ENCODE measurements around the gene MRC1. TPM values are rescaled to one million over a fixed set of nuclear protein-coding genes. Genes with fewer than 3 reads are reported as not detected.
A peak's percentile ranks its signal among the peaks of the same experiment; 100 is the strongest.

The MRC1 gene
- total RNA-seq, 6 donors from 2014 or later = 77.4 to 493 (median 121) TPM

- WGBS, 2 donors = 82 to 91% methylated on average over 1 of the region's 1 CpG
- no peak overlapping the region for H3K4me3 ChIP-seq
- DNase-seq (no peak), ATAC-seq (ENCODE audit: low FRiP score in 2 of 2) (no peak)
- H3K27ac ChIP-seq = no peak overlapping the region
- H3K27me3 ChIP-seq = no peaks in the 10 kb centered on the region
- H3K9me3 ChIP-seq = no peaks in the 10 kb centered on the region
- TF ChIP-seq POLR2AphosphoS5 (IDR thresholded peaks at IDR 0.05) = no peak
- TF ChIP-seq, protein P1, sequence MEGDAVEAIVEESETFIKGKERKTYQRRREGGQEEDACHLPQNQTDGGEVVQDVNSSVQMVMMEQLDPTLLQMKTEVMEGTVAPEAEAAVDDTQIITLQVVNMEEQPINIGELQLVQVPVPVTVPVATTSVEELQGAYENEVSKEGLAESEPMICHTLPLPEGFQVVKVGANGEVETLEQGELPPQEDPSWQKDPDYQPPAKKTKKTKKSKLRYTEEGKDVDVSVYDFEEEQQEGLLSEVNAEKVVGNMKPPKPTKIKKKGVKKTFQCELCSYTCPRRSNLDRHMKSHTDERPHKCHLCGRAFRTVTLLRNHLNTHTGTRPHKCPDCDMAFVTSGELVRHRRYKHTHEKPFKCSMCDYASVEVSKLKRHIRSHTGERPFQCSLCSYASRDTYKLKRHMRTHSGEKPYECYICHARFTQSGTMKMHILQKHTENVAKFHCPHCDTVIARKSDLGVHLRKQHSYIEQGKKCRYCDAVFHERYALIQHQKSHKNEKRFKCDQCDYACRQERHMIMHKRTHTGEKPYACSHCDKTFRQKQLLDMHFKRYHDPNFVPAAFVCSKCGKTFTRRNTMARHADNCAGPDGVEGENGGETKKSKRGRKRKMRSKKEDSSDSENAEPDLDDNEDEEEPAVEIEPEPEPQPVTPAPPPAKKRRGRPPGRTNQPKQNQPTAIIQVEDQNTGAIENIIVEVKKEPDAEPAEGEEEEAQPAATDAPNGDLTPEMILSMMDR (IDR thresholded peaks at IDR 0.05) = no peak
- TF ChIP-seq EP300 (IDR thresholded peaks at IDR 0.05) = no peak
- no peak for TF ChIP-seq POLR2A (IDR thresholded peaks at IDR 0.05)
- no peaks in the 10 kb centered on the region for H3K36me3 ChIP-seq
- peaks cover 0 to 12% (median 5%) of the 10 kb centered on the region in 4 donors for H3K4me1 ChIP-seq
These were observed 26.5 kb downstream of the MRC1 start for GRCh38 chr10:17835688-17836087.

DNA sequence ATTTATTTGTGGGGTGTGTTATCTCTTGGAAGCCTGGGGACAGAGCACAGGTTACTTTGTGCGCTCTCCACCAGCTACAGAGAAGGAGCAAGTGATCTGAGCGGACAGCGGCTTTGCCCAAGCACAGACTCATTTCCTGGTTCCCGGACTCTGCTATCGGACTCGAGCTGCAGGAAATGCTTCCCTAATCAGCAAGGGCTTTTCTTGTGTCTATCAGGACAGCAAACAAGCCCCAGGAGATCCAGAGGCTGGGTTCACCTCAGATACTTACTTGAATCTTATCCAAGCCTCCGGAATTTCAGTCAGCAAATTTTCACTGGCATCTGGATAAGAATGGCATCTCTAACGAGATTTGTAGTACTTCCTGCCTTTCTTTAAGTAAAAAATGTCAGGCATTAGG, 27.8 kb downstream of the MRC1 start:
- Histone ChIP-seq H3K27ac (no peak overlapping the region), H3K9me3 (no peaks in the 10 kb centered on the region), H3K36me3 (no peaks in the 10 kb centered on the region), H3K27me3 (no peaks in the 10 kb centered on the region), H3K4me1 (peaks cover 0 to 12% (median 5%) of the 10 kb centered on the region in 4 donors), H3K4me3 (peak overlapping the region in 2 of 4 donors; percentile 25 to 26)
- DNase-seq (peak in 1 of 2 donors; percentile 62), ATAC-seq (ENCODE audit: low FRiP score in 2 of 2) (peak in 1 of 2 donors; percentile 69)
- TF ChIP-seq EP300 (IDR thresholded peaks at IDR 0.05) (no peak), POLR2AphosphoS5 (IDR thresholded peaks at IDR 0.05) (no peak), POLR2A (IDR thresholded peaks at IDR 0.05) (no peak)
- TF ChIP-seq, protein P1 (IDR thresholded peaks at IDR 0.05) = no peak
- WGBS, 2 donors = 3 to 8% methylated on average over 8 of the region's 8 CpGs

DNA sequence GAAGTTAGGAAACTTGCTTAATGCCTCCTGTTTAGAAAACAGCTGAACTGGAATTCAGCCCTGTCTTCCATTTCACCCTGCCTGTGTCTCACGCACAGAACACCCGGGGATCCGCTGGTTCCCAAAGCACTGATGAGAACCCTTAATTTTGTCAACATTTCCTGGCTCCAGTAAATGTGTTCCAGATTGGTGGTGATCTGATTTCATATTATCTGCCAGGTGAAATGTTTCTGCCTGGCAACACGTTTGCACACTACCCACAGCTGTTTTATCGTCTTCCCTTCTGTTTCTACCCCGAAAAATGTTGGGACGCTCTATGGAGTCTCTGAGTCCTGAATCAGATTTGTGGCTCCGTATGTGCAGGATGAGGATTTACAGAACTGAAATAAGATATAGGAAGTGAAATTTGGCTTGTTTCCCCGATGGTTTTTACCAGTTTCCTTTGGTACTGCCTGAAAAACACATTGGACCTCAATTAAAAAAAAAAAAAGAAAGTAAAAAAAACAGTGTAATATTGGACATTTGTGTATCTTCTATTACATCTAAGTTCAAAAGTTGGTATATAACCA, 29.0 kb downstream of the MRC1 start:
- WGBS, 2 donors = 35 to 56% methylated on average over 9 of the region's 9 CpGs
- DNase-seq (no peak), ATAC-seq (ENCODE audit: low FRiP score in 2 of 2) (peak in 1 of 2 donors; percentile 64)
- Histone ChIP-seq H3K4me3 (no peak overlapping the region), H3K9me3 (no peaks in the 10 kb centered on the region), H3K27ac (peak overlapping the region in 1 of 4 donors; percentile 24), H3K36me3 (no peaks in the 10 kb centered on the region), H3K27me3 (no peaks in the 10 kb centered on the region), H3K4me1 (peaks cover 0 to 12% (median 5%) of the 10 kb centered on the region in 4 donors)
- TF ChIP-seq POLR2A (IDR thresholded peaks at IDR 0.05) (no peak), EP300 (IDR thresholded peaks at IDR 0.05) (no peak), POLR2AphosphoS5 (IDR thresholded peaks at IDR 0.05) (no peak)
- TF ChIP-seq, protein P1 (IDR thresholded peaks at IDR 0.05) = no peak

DNA sequence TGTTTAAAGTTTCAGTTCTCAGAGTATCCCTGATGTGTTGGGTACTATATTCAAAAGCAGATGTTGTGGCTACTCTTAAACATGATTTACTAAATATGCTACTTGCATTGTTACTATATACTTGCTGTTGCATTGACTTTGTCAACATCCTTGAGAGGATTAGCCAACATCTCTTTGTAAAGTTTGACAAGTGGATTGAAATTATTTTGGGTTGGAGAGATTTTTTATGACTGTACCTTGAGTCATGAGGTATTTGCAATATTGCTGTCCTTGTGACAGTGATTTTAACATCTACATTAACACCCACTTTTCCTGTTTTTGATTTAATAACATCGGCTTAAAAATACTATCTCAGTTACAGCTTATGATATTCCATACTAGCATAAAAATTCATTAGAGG, 31.9 kb downstream of the MRC1 start:
- H3K27ac ChIP-seq = no peak overlapping the region
- TF ChIP-seq, protein P1 (IDR thresholded peaks at IDR 0.05) = no peak
- TF ChIP-seq EP300 (IDR thresholded peaks at IDR 0.05) = peak in 1 of 4 donors; percentile 12
- no peak for TF ChIP-seq POLR2A (IDR thresholded peaks at IDR 0.05)
- TF ChIP-seq POLR2AphosphoS5 (IDR thresholded peaks at IDR 0.05) = no peak

DNA sequence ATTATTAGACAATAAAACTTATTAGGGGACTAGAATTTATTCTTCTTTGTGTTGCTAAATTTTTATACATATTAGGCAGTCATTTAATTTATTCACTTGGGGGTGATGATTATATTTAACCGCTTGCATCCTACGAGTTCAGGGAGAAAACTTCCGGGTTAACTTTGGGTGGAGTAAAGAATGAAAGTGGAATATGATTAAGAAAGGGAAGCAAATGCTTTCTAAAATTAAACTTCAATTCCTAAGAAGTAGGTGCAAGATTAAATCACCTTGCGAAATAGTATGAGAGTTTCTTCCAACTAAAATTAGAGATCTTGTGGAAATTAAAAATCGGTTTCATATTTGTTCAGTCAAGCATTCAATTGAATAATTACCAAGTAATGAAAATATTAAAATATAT, 33.5 kb downstream of the MRC1 start:
- Histone ChIP-seq H3K4me3 (no peak overlapping the region), H3K4me1 (no peaks in the 10 kb centered on the region), H3K27ac (no peak overlapping the region), H3K27me3 (no peaks in the 10 kb centered on the region), H3K36me3 (no peaks in the 10 kb centered on the region), H3K9me3 (no peaks in the 10 kb centered on the region)
- no peak for DNase-seq
- WGBS, 2 donors = 74 to 78% methylated on average over 5 of the region's 5 CpGs
- ATAC-seq (ENCODE audit: low FRiP score in 2 of 2) = no peak
- TF ChIP-seq, protein P1 (IDR thresholded peaks at IDR 0.05) = no peak
- no peak for TF ChIP-seq POLR2AphosphoS5 (IDR thresholded peaks at IDR 0.05)
- TF ChIP-seq POLR2A (IDR thresholded peaks at IDR 0.05) = no peak
- no peak for TF ChIP-seq EP300 (IDR thresholded peaks at IDR 0.05)

More for the DNA sequence above, 31.9 kb downstream of the MRC1 start:
- no peaks in the 10 kb centered on the region for H3K9me3 ChIP-seq
- H3K4me3 ChIP-seq = no peak overlapping the region
- no peaks in the 10 kb centered on the region for H3K36me3 ChIP-seq
- H3K27me3 ChIP-seq = no peaks in the 10 kb centered on the region
- 80 to 90% methylated on average over 1 of the region's 1 CpG for WGBS, 2 donors
- DNase-seq = no peak
- ATAC-seq (ENCODE audit: low FRiP score in 2 of 2) = no peak
- peaks cover 0 to 12% (median 5%) of the 10 kb centered on the region in 4 donors for H3K4me1 ChIP-seq
